Esophagus squamous epithelium (tissue), 4 donors: ENCODE data around the gene RNPEPL1.

Source experiments
- CTCF ChIP-seq, 6 experiments: fragments of 450-650 bp in 4 of 6; fragments of 200-600 bp in 2 of 6; sonication (generic) in 2 of 6; IDR thresholded peaks; one replicate each; pipeline ENCODE4 v1.5.1; 2016 to 2019; ENCODE audit warnings: antibody characterized with exemption in 6 of 6, mild to moderate bottlenecking in 4 of 6, moderate library complexity in 4 of 6
- POLR2A ChIP-seq, 4 donors: fragments of 450-650 bp; IDR thresholded peaks; one replicate each; pipeline ENCODE4 v1.6.1; 2017; ENCODE audit warnings: antibody characterized with exemption in 4 of 4, mild to moderate bottlenecking in 4 of 4, moderate library complexity in 3 of 4

- TF ChIP-seq CTCF (IDR thresholded peaks at IDR 0.05) = no peak
- no peak for TF ChIP-seq POLR2A (IDR thresholded peaks at IDR 0.05)
Measured at GRCh38 chr2:240596491-240596931, 28.2 kb downstream of the RNPEPL1 start.
